ENCODE data around the gene DMRTC2. TPM values are rescaled to one million over a fixed set of nuclear protein-coding genes. Genes with fewer than 3 reads are reported as not detected.

DMRTC2 gene
- total RNA-seq, 1 experiment from 2014 or later = not detected

GRCh38 chr19:41896581-41896942, 51.7 kb downstream of the DMRTC2 start:
- peaks cover 14% of the 10 kb centered on the region for H4K20me1 ChIP-seq (ENCODE audit: insufficient read depth)
- H3K4me2 ChIP-seq = no peak overlapping the region
- no peaks in the 10 kb centered on the region for H3K27me3 ChIP-seq (ENCODE audit: insufficient read depth, low read depth)
- H2AFZ ChIP-seq = no peak overlapping the region
- CTCF ChIA-PET = no interaction called here
- intact Hi-C loops (cut with micrococcal nuclease; ENCODE audit: unreplicated experiment) = no loop called here
- DNase-seq = no peak
- H3F3A ChIP-seq (ENCODE audit: insufficient read depth, low read depth) = peaks cover 9% of the 10 kb centered on the region; the same call in 1 of the 2 replicates
- no peak overlapping the region for H3K4me3 ChIP-seq
- POLR2A ChIA-PET (ENCODE audit: unreplicated experiment) = no interaction called here
- no TSS peak for BruUV-seq (replicated peaks)
- no peak overlapping the region for H3K27ac ChIP-seq
- TF ChIP-seq CTCF (conservative IDR thresholded peaks at IDR 0.05) = no peak
- H3K4me1 ChIP-seq (replicated peaks; ENCODE audit: insufficient read depth) = no peaks in the 10 kb centered on the region
- H3K9me2 ChIP-seq (ENCODE audit: insufficient read depth) = no peaks in the 10 kb centered on the region
- peaks cover 10% of the 10 kb centered on the region; the same call in 1 of the 2 replicates for H3K36me3 ChIP-seq (ENCODE audit: low read depth)
- H3K79me2 ChIP-seq (ENCODE audit: low read depth) = no peaks in the 10 kb centered on the region
- H3K9me3 ChIP-seq (ENCODE audit: insufficient read depth, low read depth) = no peaks in the 10 kb centered on the region

- Histone ChIP-seq H3K4me1 (replicated peaks; ENCODE audit: insufficient read depth) (no peaks in the 10 kb centered on the region), H3K27me3 (ENCODE audit: insufficient read depth, low read depth) (no peaks in the 10 kb centered on the region), H3K27ac (no peak overlapping the region), H4K20me1 (ENCODE audit: insufficient read depth) (peaks cover 14% of the 10 kb centered on the region), H3K9me2 (ENCODE audit: insufficient read depth) (no peaks in the 10 kb centered on the region), H3K79me2 (ENCODE audit: low read depth) (no peaks in the 10 kb centered on the region), H3K4me2 (no peak overlapping the region), H3F3A (ENCODE audit: insufficient read depth, low read depth) (peaks cover 9% of the 10 kb centered on the region; the same call in 1 of the 2 replicates), H3K4me3 (no peak overlapping the region), H2AFZ (no peak overlapping the region), H3K36me3 (ENCODE audit: low read depth) (peaks cover 6% of the 10 kb centered on the region; the same call in 1 of the 2 replicates), H3K9me3 (ENCODE audit: insufficient read depth, low read depth) (no peaks in the 10 kb centered on the region)
- ChIA-PET CTCF (no interaction called here), POLR2A (ENCODE audit: unreplicated experiment) (no interaction called here)
- intact Hi-C loops (cut with micrococcal nuclease; ENCODE audit: unreplicated experiment) = no loop called here
- DNase-seq = no peak
- TF ChIP-seq CTCF (conservative IDR thresholded peaks at IDR 0.05) = no peak
- no peak for TF ChIP-seq EZH2 (IDR thresholded peaks at IDR 0.05; ENCODE audit: low read depth)
- no TSS peak for BruUV-seq (replicated peaks)
Observed at GRCh38 chr19:41897181-41897580, 52.3 kb downstream of the DMRTC2 start.

GRCh38 chr19:41897820-41898219, 53.0 kb downstream of the DMRTC2 start:
- TF ChIP-seq EZH2 (IDR thresholded peaks at IDR 0.05; ENCODE audit: low read depth) (no peak), CTCF (conservative IDR thresholded peaks at IDR 0.05) (no peak)
- peaks cover 9% of the 10 kb centered on the region; the same call in 1 of the 2 replicates for H3F3A ChIP-seq (ENCODE audit: insufficient read depth, low read depth)
- no peak overlapping the region for H3K4me2 ChIP-seq
- H3K27ac ChIP-seq = no peak overlapping the region
- H3K4me3 ChIP-seq = no peak overlapping the region
- no peak for DNase-seq
- no TSS peak for BruUV-seq (replicated peaks)
- H3K27me3 ChIP-seq (ENCODE audit: insufficient read depth, low read depth) = no peaks in the 10 kb centered on the region
- no peak overlapping the region for H2AFZ ChIP-seq
- H3K4me1 ChIP-seq (replicated peaks; ENCODE audit: insufficient read depth) = no peaks in the 10 kb centered on the region
- H3K79me2 ChIP-seq (ENCODE audit: low read depth) = no peaks in the 10 kb centered on the region
- H4K20me1 ChIP-seq (ENCODE audit: insufficient read depth) = peaks cover 14% of the 10 kb centered on the region
- POLR2A ChIA-PET (ENCODE audit: unreplicated experiment) = no interaction called here
- peaks cover 6% of the 10 kb centered on the region; the same call in 1 of the 2 replicates for H3K36me3 ChIP-seq (ENCODE audit: low read depth)
- intact Hi-C loops (cut with micrococcal nuclease; ENCODE audit: unreplicated experiment) = no loop called here
- CTCF ChIA-PET = no interaction called here
- H3K9me2 ChIP-seq (ENCODE audit: insufficient read depth) = no peaks in the 10 kb centered on the region
- no peaks in the 10 kb centered on the region for H3K9me3 ChIP-seq (ENCODE audit: insufficient read depth, low read depth)

Measured in PC-9 (cell line).